HCEC 1CT (cell line): ENCODE data around the gene WSB1.

ENCODE experiments used
- DNase-seq: peaks from one replicate; pipeline ENCODE4 v3.0.0-alpha.2; 2017

WSB1 gene

GRCh38 chr17:27340575-27340974 is 46.7 kb downstream of the WSB1 start:
- no peak for DNase-seq

GRCh38 chr17:27341041-27341471 is 47.1 kb downstream of the WSB1 start:
- DNase-seq: no peak

- DNase-seq: no peak
Observed at GRCh38 chr17:27342059-27342458, 48.1 kb downstream of the WSB1 start.

- no peak for DNase-seq
Observed at GRCh38 chr17:27343294-27343693, 49.4 kb downstream of the WSB1 start.

- DNase-seq: no peak
Observed at GRCh38 chr17:27343977-27344607, 50.2 kb downstream of the WSB1 start.

- no peak for DNase-seq
Observed at GRCh38 chr17:27345141-27345904, 51.4 kb downstream of the WSB1 start.

- no peak for DNase-seq
Observed at GRCh38 chr17:27346228-27346899, 52.5 kb downstream of the WSB1 start.

GRCh38 chr17:27348196-27348595 is 54.3 kb downstream of the WSB1 start:
- no peak for DNase-seq

- DNase-seq: no peak
Observed at GRCh38 chr17:27349540-27350021, 55.7 kb downstream of the WSB1 start.

GRCh38 chr17:27351759-27352158 is 57.8 kb downstream of the WSB1 start:
- DNase-seq: peak; percentile 0

- DNase-seq: no peak
Observed at GRCh38 chr17:27352448-27353032, 58.6 kb downstream of the WSB1 start.

GRCh38 chr17:27353033-27353460 is 59.1 kb downstream of the WSB1 start:
- no peak for DNase-seq

GRCh38 chr17:27353461-27354050 is 59.6 kb downstream of the WSB1 start:
- peak; percentile 90 for DNase-seq

- no peak for DNase-seq
Observed at GRCh38 chr17:27354051-27354490, 60.2 kb downstream of the WSB1 start.

GRCh38 chr17:27354491-27355081 is 60.7 kb downstream of the WSB1 start:
- DNase-seq: no peak

- no peak for DNase-seq
Observed at GRCh38 chr17:27355419-27355818, 61.5 kb downstream of the WSB1 start.

GRCh38 chr17:27356091-27356705 is 62.3 kb downstream of the WSB1 start:
- DNase-seq: no peak

- no peak for DNase-seq
Observed at GRCh38 chr17:27357236-27357635, 63.3 kb downstream of the WSB1 start.

GRCh38 chr17:27360507-27360906 is 66.6 kb downstream of the WSB1 start:
- DNase-seq: no peak

GRCh38 chr17:27361695-27362094 is 67.8 kb downstream of the WSB1 start:
- DNase-seq: no peak

GRCh38 chr17:27362503-27362902 is 68.6 kb downstream of the WSB1 start:
- no peak for DNase-seq

- no peak for DNase-seq
Observed at GRCh38 chr17:27362909-27363308, 69.0 kb downstream of the WSB1 start.
